ENCODE data around the gene SPP2.

DNA sequence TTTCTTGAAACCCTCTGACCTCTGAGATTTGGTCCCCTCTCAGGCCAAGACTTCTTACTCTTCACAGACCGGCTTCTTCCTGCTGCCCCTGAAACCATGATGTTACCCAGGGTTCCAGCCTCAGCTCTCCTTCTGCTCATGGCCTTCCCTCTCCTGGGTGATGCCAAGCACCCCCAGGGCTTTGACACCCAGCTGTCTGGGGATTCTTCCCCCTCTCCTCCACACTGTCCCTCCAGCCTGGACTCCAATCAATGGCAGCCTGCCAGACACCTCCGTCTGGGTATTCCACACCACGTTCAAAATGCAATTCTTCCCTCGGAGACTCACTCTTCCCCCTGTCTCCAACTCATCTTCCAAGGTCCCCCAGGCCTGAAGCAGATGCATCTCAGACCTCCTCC, 25.0 kb downstream of the SPP2 start:
- TF ChIP-seq, protein P1, sequence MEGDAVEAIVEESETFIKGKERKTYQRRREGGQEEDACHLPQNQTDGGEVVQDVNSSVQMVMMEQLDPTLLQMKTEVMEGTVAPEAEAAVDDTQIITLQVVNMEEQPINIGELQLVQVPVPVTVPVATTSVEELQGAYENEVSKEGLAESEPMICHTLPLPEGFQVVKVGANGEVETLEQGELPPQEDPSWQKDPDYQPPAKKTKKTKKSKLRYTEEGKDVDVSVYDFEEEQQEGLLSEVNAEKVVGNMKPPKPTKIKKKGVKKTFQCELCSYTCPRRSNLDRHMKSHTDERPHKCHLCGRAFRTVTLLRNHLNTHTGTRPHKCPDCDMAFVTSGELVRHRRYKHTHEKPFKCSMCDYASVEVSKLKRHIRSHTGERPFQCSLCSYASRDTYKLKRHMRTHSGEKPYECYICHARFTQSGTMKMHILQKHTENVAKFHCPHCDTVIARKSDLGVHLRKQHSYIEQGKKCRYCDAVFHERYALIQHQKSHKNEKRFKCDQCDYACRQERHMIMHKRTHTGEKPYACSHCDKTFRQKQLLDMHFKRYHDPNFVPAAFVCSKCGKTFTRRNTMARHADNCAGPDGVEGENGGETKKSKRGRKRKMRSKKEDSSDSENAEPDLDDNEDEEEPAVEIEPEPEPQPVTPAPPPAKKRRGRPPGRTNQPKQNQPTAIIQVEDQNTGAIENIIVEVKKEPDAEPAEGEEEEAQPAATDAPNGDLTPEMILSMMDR (IDR thresholded peaks at IDR 0.05): no peak
- no peak for TF ChIP-seq POLR2A (IDR thresholded peaks at IDR 0.05)
